SK-N-SH treated with all-trans-retinoic acid at 6 μM for 48 hours (cell line): ENCODE results near the gene PLXNC1.

Experiments used
- ATAC-seq: fragments of 200-7000 bp; cut with Tn5 transposase; 3 replicates; pipeline ENCODE4 v1.9.1; 2020; ENCODE audit warnings: mild to moderate bottlenecking, moderate library complexity
- ARNTL ChIP-seq: fragments of 450-650 bp; formaldehyde crosslinking; IDR thresholded peaks from 2 replicates; pipeline ENCODE4 v1.5.0; 2020; ENCODE audit warnings: low read depth, mild to moderate bottlenecking, moderate library complexity, borderline replicate concordance
- BACH2 ChIP-seq: fragments of 250-450 bp; sonication (Bioruptor Pico); IDR thresholded peaks from 2 replicates; pipeline ENCODE4 v1.9.0; 2021; ENCODE audit warnings: mild to moderate bottlenecking, borderline replicate concordance
- CSDC2 ChIP-seq: fragments of 250-450 bp; sonication (Bioruptor Pico); IDR thresholded peaks from 2 replicates; pipeline ENCODE4 v1.5.0; 2020; ENCODE audit warnings: mild to moderate bottlenecking, moderate library complexity
- ESRRG ChIP-seq: fragments of 250-450 bp; sonication (Bioruptor Pico); IDR thresholded peaks from 2 replicates; pipeline ENCODE4 v1.6.1; 2021; ENCODE audit warnings: mild to moderate bottlenecking
- GLIS3 ChIP-seq: fragments of 250-450 bp; sonication (Bioruptor Pico); IDR thresholded peaks from 2 replicates; pipeline ENCODE4 v1.5.0; 2020; ENCODE audit warnings: mild to moderate bottlenecking, moderate library complexity
- ISL1 ChIP-seq: fragments of 250-450 bp; sonication (Bioruptor Pico); IDR thresholded peaks from 2 replicates; pipeline ENCODE4 v2.1.2; 2022; ENCODE audit warnings: mild to moderate bottlenecking, moderate library complexity
- OSR1 ChIP-seq: fragments of 250-450 bp; sonication (Bioruptor Pico); IDR thresholded peaks from 2 replicates; pipeline ENCODE4 v1.8.0; 2022; ENCODE audit warnings: moderate library complexity, mild to moderate bottlenecking, inconsistent platforms
- PPARA ChIP-seq: fragments of 250-450 bp; sonication (Bioruptor Pico); IDR thresholded peaks from 2 replicates; pipeline ENCODE4 v1.5.0; 2020; ENCODE audit warnings: mild to moderate bottlenecking, borderline replicate concordance
- SNAI2 ChIP-seq: fragments of 250-450 bp; sonication (Bioruptor Pico); IDR thresholded peaks from 2 replicates; pipeline ENCODE4 v1.5.0; 2020; ENCODE audit warnings: mild to moderate bottlenecking, moderate library complexity
- TCF4 ChIP-seq: fragments of 250-450 bp; sonication (Bioruptor Pico); IDR thresholded peaks from 2 replicates; pipeline ENCODE4 v1.8.0; 2021; ENCODE audit warnings: mild to moderate bottlenecking, moderate library complexity, borderline replicate concordance
- TOX ChIP-seq: fragments of 250-450 bp; sonication (Bioruptor Pico); IDR thresholded peaks from 2 replicates; pipeline ENCODE4 v1.8.0; 2021; ENCODE audit warnings: mild to moderate bottlenecking, moderate library complexity, borderline replicate concordance
- ZC3H10 ChIP-seq: fragments of 250-450 bp; sonication (Bioruptor Pico); IDR thresholded peaks from 2 replicates; pipeline ENCODE4 v1.5.1; 2021; ENCODE audit warnings: mild to moderate bottlenecking, moderate library complexity
- ZFP3 ChIP-seq: fragments of 250-450 bp; sonication (Bioruptor Pico); IDR thresholded peaks from 2 replicates; pipeline ENCODE4 v1.5.0; 2020; ENCODE audit warnings: mild to moderate bottlenecking, moderate library complexity
- ZFP30 ChIP-seq: fragments of 450-650 bp; formaldehyde crosslinking; IDR thresholded peaks from 2 replicates; pipeline ENCODE4 v1.5.0; 2022; ENCODE audit warnings: mild to moderate bottlenecking, moderate library complexity
- ZNF565 ChIP-seq: fragments of 450-650 bp; formaldehyde crosslinking; conservative IDR thresholded peaks from 2 replicates; pipeline ENCODE4 v1.5.0; 2020; ENCODE audit warnings: low read depth, mild to moderate bottlenecking, moderate library complexity
- ZNF70 ChIP-seq: fragments of 450-650 bp; formaldehyde crosslinking; IDR thresholded peaks from 2 replicates; pipeline ENCODE4 v1.5.0; 2020; ENCODE audit warnings: mild to moderate bottlenecking, moderate library complexity
- ZNF8 ChIP-seq: fragments of 450-650 bp; formaldehyde crosslinking; IDR thresholded peaks from 2 replicates; pipeline ENCODE4 v1.5.0; 2020; ENCODE audit warnings: mild to moderate bottlenecking, moderate library complexity
- TF ChIP-seq, protein P1 (sequence below): fragments of 250-450 bp; sonication (Bioruptor Pico); IDR thresholded peaks from 2 replicates; pipeline ENCODE4 v1.8.0; 2021; ENCODE audit warnings: low read depth, mild to moderate bottlenecking, moderate library complexity, borderline replicate concordance
- TF ChIP-seq, protein P2 (sequence below): fragments of 250-450 bp; sonication (Bioruptor Pico); IDR thresholded peaks from 2 replicates; pipeline ENCODE4 v1.8.0; 2020; ENCODE audit warnings: mild to moderate bottlenecking, moderate library complexity, borderline replicate concordance
- TF ChIP-seq, protein P3 (sequence below): fragments of 250-450 bp; sonication (Bioruptor Pico); IDR thresholded peaks from 2 replicates; pipeline ENCODE4 v1.5.0; 2020; ENCODE audit warnings: mild to moderate bottlenecking, moderate library complexity
- TF ChIP-seq, protein P4 (sequence below): fragments of 250-450 bp; sonication (Bioruptor Pico); IDR thresholded peaks from 2 replicates; pipeline ENCODE4 v1.5.1; 2021; ENCODE audit warnings: mild to moderate bottlenecking, moderate library complexity
- TF ChIP-seq, protein P5 (sequence below): fragments of 250-450 bp; sonication (Bioruptor Pico); IDR thresholded peaks from 2 replicates; pipeline ENCODE4 v1.5.1; 2020; ENCODE audit warnings: low read depth, mild to moderate bottlenecking, moderate library complexity

Gene PLXNC1

DNA sequence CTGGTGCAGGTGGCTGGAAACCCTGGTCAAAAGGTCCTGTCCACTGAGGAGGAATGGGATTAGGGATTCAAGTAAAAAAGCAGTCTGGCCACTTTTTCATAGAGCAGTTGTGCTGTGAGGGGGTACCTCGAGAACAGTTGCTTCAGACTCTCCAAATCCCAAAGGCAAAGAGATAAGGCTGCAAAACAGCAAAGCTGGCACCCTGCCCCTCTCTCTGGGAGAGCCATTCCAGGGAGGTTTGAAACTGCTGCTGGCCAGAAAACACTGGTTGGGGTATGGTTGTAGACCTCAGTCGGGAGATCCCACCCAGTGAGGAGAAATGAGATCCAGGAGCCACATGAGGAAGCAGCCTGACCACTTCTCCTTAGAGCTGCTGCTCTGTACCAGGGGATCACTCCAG lies 174.0 kb downstream of the PLXNC1 start:
- no peak for TF ChIP-seq ZFP3
- TF ChIP-seq, protein P1, sequence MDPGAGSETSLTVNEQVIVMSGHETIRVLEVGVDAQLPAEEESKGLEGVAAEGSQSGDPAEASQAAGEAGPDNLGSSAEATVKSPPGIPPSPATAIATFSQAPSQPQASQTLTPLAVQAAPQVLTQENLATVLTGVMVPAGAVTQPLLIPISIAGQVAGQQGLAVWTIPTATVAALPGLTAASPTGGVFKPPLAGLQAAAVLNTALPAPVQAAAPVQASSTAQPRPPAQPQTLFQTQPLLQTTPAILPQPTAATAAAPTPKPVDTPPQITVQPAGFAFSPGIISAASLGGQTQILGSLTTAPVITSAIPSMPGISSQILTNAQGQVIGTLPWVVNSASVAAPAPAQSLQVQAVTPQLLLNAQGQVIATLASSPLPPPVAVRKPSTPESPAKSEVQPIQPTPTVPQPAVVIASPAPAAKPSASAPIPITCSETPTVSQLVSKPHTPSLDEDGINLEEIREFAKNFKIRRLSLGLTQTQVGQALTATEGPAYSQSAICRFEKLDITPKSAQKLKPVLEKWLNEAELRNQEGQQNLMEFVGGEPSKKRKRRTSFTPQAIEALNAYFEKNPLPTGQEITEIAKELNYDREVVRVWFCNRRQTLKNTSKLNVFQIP (CRISPR knock-in tag) = no peak
- no peak for TF ChIP-seq GLIS3 (CRISPR knock-in tag)
- TF ChIP-seq BACH2 (CRISPR knock-in tag) = no peak
- TF ChIP-seq, protein P2, sequence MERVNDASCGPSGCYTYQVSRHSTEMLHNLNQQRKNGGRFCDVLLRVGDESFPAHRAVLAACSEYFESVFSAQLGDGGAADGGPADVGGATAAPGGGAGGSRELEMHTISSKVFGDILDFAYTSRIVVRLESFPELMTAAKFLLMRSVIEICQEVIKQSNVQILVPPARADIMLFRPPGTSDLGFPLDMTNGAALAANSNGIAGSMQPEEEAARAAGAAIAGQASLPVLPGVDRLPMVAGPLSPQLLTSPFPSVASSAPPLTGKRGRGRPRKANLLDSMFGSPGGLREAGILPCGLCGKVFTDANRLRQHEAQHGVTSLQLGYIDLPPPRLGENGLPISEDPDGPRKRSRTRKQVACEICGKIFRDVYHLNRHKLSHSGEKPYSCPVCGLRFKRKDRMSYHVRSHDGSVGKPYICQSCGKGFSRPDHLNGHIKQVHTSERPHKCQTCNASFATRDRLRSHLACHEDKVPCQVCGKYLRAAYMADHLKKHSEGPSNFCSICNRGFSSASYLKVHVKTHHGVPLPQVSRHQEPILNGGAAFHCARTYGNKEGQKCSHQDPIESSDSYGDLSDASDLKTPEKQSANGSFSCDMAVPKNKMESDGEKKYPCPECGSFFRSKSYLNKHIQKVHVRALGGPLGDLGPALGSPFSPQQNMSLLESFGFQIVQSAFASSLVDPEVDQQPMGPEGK (CRISPR knock-in tag) = no peak
- no peak for TF ChIP-seq PPARA (CRISPR knock-in tag)
- TF ChIP-seq, protein P3, sequence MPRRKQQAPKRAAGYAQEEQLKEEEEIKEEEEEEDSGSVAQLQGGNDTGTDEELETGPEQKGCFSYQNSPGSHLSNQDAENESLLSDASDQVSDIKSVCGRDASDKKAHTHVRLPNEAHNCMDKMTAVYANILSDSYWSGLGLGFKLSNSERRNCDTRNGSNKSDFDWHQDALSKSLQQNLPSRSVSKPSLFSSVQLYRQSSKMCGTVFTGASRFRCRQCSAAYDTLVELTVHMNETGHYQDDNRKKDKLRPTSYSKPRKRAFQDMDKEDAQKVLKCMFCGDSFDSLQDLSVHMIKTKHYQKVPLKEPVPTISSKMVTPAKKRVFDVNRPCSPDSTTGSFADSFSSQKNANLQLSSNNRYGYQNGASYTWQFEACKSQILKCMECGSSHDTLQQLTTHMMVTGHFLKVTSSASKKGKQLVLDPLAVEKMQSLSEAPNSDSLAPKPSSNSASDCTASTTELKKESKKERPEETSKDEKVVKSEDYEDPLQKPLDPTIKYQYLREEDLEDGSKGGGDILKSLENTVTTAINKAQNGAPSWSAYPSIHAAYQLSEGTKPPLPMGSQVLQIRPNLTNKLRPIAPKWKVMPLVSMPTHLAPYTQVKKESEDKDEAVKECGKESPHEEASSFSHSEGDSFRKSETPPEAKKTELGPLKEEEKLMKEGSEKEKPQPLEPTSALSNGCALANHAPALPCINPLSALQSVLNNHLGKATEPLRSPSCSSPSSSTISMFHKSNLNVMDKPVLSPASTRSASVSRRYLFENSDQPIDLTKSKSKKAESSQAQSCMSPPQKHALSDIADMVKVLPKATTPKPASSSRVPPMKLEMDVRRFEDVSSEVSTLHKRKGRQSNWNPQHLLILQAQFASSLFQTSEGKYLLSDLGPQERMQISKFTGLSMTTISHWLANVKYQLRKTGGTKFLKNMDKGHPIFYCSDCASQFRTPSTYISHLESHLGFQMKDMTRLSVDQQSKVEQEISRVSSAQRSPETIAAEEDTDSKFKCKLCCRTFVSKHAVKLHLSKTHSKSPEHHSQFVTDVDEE (CRISPR knock-in tag) = no peak
- no peak for TF ChIP-seq ARNTL (CRISPR knock-in tag)
- no peak for TF ChIP-seq ZNF565 (CRISPR knock-in tag)
- TF ChIP-seq, protein P4, sequence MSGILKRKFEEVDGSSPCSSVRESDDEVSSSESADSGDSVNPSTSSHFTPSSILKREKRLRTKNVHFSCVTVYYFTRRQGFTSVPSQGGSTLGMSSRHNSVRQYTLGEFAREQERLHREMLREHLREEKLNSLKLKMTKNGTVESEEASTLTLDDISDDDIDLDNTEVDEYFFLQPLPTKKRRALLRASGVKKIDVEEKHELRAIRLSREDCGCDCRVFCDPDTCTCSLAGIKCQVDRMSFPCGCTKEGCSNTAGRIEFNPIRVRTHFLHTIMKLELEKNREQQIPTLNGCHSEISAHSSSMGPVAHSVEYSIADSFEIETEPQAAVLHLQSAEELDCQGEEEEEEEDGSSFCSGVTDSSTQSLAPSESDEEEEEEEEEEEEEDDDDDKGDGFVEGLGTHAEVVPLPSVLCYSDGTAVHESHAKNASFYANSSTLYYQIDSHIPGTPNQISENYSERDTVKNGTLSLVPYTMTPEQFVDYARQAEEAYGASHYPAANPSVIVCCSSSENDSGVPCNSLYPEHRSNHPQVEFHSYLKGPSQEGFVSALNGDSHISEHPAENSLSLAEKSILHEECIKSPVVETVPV = no peak
- TF ChIP-seq ZNF70 (CRISPR knock-in tag) = no peak
- TF ChIP-seq ZNF8 (CRISPR knock-in tag) = no peak
- no peak for TF ChIP-seq TCF4 (CRISPR knock-in tag)
- no peak for TF ChIP-seq ISL1
- no peak for TF ChIP-seq ZFP30
- TF ChIP-seq ZC3H10 (CRISPR knock-in tag) = no peak
- TF ChIP-seq, protein P5, sequence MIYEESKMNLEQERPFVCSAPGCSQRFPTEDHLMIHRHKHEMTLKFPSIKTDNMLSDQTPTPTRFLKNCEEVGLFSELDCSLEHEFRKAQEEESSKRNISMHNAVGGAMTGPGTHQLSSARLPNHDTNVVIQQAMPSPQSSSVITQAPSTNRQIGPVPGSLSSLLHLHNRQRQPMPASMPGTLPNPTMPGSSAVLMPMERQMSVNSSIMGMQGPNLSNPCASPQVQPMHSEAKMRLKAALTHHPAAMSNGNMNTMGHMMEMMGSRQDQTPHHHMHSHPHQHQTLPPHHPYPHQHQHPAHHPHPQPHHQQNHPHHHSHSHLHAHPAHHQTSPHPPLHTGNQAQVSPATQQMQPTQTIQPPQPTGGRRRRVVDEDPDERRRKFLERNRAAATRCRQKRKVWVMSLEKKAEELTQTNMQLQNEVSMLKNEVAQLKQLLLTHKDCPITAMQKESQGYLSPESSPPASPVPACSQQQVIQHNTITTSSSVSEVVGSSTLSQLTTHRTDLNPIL (CRISPR knock-in tag) = no peak
- TF ChIP-seq SNAI2 = no peak
- TF ChIP-seq OSR1 (CRISPR knock-in tag) = no peak
- no peak for TF ChIP-seq CSDC2 (CRISPR knock-in tag)

DNA sequence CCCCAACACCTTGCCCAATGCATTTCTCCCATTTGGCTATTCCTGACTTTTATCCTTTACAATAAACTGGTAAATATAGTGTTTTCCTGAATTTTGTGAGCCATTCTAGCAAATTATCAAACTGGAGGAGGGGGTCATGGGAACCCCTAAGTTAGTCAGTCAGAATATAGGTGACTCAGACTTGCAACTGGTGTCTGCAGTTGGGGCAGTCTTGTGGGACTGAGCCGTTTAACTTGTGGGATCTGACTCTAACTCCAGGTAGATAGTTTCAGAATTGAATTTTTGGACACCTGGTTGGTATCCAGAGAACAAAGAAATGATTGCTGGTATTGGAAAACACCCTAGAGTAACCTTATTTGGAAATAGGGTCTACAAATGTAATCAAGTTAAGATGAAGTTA lies 177.9 kb downstream of the PLXNC1 start:
- no peak for ATAC-seq
- TF ChIP-seq ISL1 (no peak), ARNTL (CRISPR knock-in tag) (no peak), ZFP30 (no peak), TOX (CRISPR knock-in tag) (no peak), ZNF8 (CRISPR knock-in tag) (no peak), ZNF70 (CRISPR knock-in tag) (no peak), SNAI2 (no peak), OSR1 (CRISPR knock-in tag) (no peak), ZNF565 (CRISPR knock-in tag) (no peak), ZFP3 (no peak), ESRRG (CRISPR knock-in tag) (no peak), GLIS3 (CRISPR knock-in tag) (no peak), TCF4 (CRISPR knock-in tag) (no peak)
- TF ChIP-seq, protein P5 (CRISPR knock-in tag) = no peak
- TF ChIP-seq, protein P2 (CRISPR knock-in tag) = no peak
- TF ChIP-seq, protein P4 = no peak

More for the DNA sequence above, 174.0 kb downstream of the PLXNC1 start:
- no peak for ATAC-seq
